BLaER1 treated with 17β-estradiol and CSF1 and Interleukin-3, amounts not matched to agents 10 nM and 100 nM (cell line): ENCODE results near the gene GXYLT2.
A peak's percentile ranks its signal among the peaks of the same experiment; 100 is the strongest.

Experiments used
- H3K27ac ChIP-seq, 11 experiments: shearing (Covaris generic); formaldehyde crosslinking; 2 replicates each; pipeline ENCODE4 v1.8.1; 2022
- H3K27me3 ChIP-seq, 11 experiments: shearing (Covaris generic); formaldehyde crosslinking; 2 replicates each; pipeline ENCODE4 v1.8.1; 2022
- H3K36me3 ChIP-seq, 11 experiments: shearing (Covaris generic); formaldehyde crosslinking; 2 replicates each; pipeline ENCODE4 v1.8.1; 2022
- H3K4me1 ChIP-seq, 10 experiments: shearing (Covaris generic); formaldehyde crosslinking; 2 replicates each; pipeline ENCODE4 v1.8.1; 2022
- H3K4me2 ChIP-seq, 11 experiments: shearing (Covaris generic); formaldehyde crosslinking; 2 replicates each; pipeline ENCODE4 v1.8.1; 2022
- H3K4me3 ChIP-seq, 10 experiments: shearing (Covaris generic); formaldehyde crosslinking; 2 replicates each; pipeline ENCODE4 v1.8.1; 2022
- H3K9ac ChIP-seq, 11 experiments: shearing (Covaris generic); formaldehyde crosslinking; 2 replicates each; pipeline ENCODE4 v1.8.1; 2022
- H3K9me3 ChIP-seq, 11 experiments: shearing (Covaris generic); formaldehyde crosslinking; replicated peaks in 1 of 11; 2 replicates each; pipeline ENCODE4 v1.8.1; 2022
- H4K20me1 ChIP-seq, 11 experiments: shearing (Covaris generic); formaldehyde crosslinking; 2 replicates each; pipeline ENCODE4 v1.8.1; 2022
- Cebpa-rat ChIP-seq, 11 experiments: shearing (Covaris generic); IDR thresholded peaks; 2 replicates each; pipeline ENCODE4 v1.8.1; 2022

GXYLT2 gene

DNA sequence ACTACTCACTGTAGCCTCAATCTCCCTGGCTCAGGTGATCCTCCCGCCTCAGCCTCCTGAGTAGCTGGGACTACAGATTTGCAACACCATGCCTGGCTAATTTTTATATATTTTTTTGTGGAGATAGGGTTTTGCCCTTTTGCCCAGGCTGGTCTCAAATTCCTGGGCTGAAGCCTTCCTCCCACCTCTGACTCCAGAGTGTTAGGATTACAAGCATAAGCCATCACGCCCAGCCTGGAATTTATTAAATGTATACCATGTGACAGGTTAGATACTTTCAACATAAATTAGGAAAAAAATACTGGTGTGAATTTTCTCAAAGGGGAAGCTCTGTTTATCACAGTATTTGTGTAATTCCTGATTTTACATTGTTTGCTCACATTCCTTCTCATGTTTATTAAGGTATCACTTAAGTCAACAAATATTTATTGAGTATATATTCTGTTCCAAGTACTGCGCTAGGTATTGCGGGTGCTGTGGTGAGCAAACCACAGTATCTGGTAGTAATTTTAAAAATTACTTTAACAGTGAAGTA lies 133.5 kb downstream of the GXYLT2 start:
- no peak overlapping the region for H3K27ac ChIP-seq
- peak overlapping the region in 1 of 11 experiments; percentile 3; a peak in 1 of 22 replicates for H3K9ac ChIP-seq
- H3K9me3 ChIP-seq = 0 out of 22 replicates have a peak, but pooled peaks cover 0 to 3% (median 0%) of the 10 kb centered on the region in 11 experiments
- no peak overlapping the region for H3K4me2 ChIP-seq
- no peak overlapping the region for H3K4me3 ChIP-seq
- peaks cover 92 to 100% (median 98%) of the 10 kb centered on the region in 11 experiments; a peak in 20 of 22 replicates for H4K20me1 ChIP-seq
- no peak for TF ChIP-seq Cebpa-rat (IDR thresholded peaks at IDR 0.05)
- peaks cover 22 to 84% (median 57%) of the 10 kb centered on the region in 11 experiments; a peak in 21 of 22 replicates for H3K36me3 ChIP-seq
- H3K4me1 ChIP-seq = peaks cover 0 to 33% (median 0%) of the 10 kb centered on the region in 10 experiments; a peak in 5 of 20 replicates
- H3K27me3 ChIP-seq = no peaks in the 10 kb centered on the region

DNA sequence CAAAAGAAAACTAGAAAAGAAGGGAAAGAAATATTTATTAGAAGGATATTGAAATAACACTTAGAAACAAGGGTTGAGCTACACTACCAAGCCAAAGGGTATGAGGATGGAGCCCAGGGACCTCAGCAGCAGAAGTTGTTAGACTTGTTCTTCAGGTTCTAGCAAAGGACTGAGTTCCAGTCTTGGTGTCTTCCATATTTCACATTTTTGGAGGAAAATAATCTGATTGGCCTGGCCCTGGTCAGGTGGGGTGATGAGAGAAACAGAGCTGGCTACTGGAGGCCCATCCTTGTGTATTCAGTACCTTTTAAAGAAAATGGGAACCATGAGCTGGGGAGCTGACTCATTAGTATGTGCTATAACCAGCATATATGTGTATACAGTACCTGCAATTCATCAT lies 137.0 kb downstream of the GXYLT2 start:
- TF ChIP-seq Cebpa-rat (IDR thresholded peaks at IDR 0.05) = no peak

DNA sequence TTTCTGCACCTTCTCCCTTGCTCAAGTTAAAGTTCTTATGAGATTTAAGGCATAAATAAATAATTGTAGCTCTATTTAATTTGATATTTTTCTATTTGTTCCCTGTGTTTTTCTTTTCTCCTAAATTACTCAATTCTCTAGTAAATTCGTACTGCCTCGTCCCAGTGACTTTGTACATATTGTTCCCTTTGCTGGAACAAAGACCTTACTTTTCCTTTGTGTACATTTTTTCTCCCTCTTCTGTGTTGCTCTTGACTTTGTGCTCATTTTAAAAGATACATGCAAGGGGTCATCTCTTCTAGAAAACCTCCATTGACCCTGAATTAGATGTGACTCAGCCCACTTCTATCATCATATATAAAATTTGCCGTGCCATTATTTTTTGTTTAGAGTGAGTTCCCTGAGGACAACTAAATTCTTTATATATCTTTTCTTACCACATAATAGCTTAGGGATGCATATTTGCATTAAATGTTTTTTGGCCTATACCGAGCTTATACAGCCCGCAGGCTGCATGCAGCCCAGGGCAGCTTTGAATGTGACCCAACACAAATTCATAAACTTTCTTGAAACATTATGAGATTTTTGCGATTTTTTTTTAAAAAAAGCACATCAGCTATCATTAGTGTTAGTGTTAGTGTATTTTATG lies 138.4 kb downstream of the GXYLT2 start:
- Histone ChIP-seq H3K27ac (no peak overlapping the region), H3K27me3 (no peaks in the 10 kb centered on the region), H3K4me1 (peaks cover 0 to 26% (median 0%) of the 10 kb centered on the region in 10 experiments; a peak in 3 of 20 replicates), H3K36me3 (peaks cover 22 to 89% (median 64%) of the 10 kb centered on the region in 11 experiments), H3K9ac (no peak overlapping the region), H4K20me1 (peaks cover 92 to 100% (median 98%) of the 10 kb centered on the region in 11 experiments; a peak in 20 of 22 replicates), H3K4me3 (no peak overlapping the region), H3K4me2 (no peak overlapping the region), H3K9me3 (peaks cover 0 to 22% (median 8%) of the 10 kb centered on the region in 11 experiments; a peak in 8 of 22 replicates)
- no peak for TF ChIP-seq Cebpa-rat (IDR thresholded peaks at IDR 0.05)

More for the DNA sequence above, 137.0 kb downstream of the GXYLT2 start:
- Histone ChIP-seq H3K9ac (no peak overlapping the region), H4K20me1 (peaks cover 92 to 100% (median 98%) of the 10 kb centered on the region in 11 experiments; a peak in 20 of 22 replicates), H3K27ac (no peak overlapping the region), H3K36me3 (peaks cover 22 to 86% (median 67%) of the 10 kb centered on the region in 11 experiments), H3K4me3 (no peak overlapping the region), H3K27me3 (no peaks in the 10 kb centered on the region), H3K9me3 (peaks cover 0 to 20% (median 8%) of the 10 kb centered on the region in 11 experiments; a peak in 8 of 22 replicates), H3K4me2 (peak overlapping the region in 1 of 11 experiments; percentile 32; a peak in 1 of 22 replicates), H3K4me1 (peaks cover 0 to 24% (median 0%) of the 10 kb centered on the region in 10 experiments; a peak in 4 of 20 replicates)
